Neuron (in vitro differentiated cells): ENCODE results near the gene EVC.
"Not testable (repeated sequence)": the region's sequence is repeated elsewhere in the genome, so short reads cannot be mapped to it uniquely, and the experiment has no call there.

Experiments
- H2AFZ ChIP-seq: one replicate; pipeline ENCODE4 v1.6.1; 2013; ENCODE audit warnings: low read depth, mild to moderate bottlenecking, inconsistent platforms, low read length, moderate library complexity
- H3K27me3 ChIP-seq: one replicate; pipeline ENCODE4 v1.6.1; 2013; ENCODE audit warnings: low read length; ENCODE audit not compliant: insufficient read depth
- H3K36me3 ChIP-seq: one replicate; pipeline ENCODE4 v1.6.1; 2013; ENCODE audit warnings: low read length; ENCODE audit not compliant: insufficient read depth
- H3K4me1 ChIP-seq: one replicate; pipeline ENCODE4 v1.6.1; 2013; ENCODE audit warnings: low read length; ENCODE audit not compliant: insufficient read depth
- H3K4me3 ChIP-seq: 2 replicates; pipeline ENCODE4 v1.5.1; 2013; ENCODE audit warnings: mild to moderate bottlenecking, low read length, moderate library complexity
- H3K9me3 ChIP-seq: one replicate; pipeline ENCODE4 v1.6.1; 2013; ENCODE audit warnings: low read length

EVC gene

DNA sequence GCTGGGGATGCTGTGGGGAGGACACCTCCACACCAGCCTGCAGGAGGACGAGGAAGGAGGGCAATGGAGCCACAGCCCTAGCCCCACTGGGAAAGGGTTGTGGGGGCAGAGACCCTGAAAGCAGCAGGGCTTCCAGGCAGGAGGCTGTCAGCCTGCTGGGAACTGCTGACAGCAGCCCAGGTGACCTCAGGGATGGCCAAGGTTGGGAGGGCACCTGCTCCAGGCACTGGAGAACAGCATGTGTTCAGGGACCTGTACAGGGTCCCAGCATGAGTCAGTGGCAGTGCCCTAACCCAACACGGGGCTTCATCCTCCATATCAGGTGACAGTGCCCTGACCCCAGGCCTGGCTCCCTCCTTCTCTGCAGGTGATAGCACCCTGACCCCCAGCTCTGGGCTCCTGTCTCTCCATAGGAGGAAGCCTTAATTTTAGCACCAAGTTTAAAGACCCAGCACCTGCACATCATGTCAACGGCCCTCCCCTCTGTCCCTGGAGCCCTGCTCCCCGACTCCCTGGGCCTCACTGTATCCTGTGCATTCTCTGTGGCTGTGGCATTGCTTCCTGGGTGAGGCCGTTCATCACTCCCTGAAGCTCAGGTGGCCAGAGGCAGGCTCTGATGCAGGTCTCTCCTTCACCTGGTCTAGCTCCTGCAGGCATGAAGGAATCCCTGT, 115.6 kb downstream of the EVC start:
- Histone ChIP-seq H3K4me3 (no peak overlapping the region), H3K4me1 (no peaks in the 10 kb centered on the region), H2AFZ (no peak overlapping the region), H3K27me3 (no peaks in the 10 kb centered on the region), H3K36me3 (peaks cover 93% of the 10 kb centered on the region), H3K9me3 (peaks cover 2% of the 10 kb centered on the region)

DNA sequence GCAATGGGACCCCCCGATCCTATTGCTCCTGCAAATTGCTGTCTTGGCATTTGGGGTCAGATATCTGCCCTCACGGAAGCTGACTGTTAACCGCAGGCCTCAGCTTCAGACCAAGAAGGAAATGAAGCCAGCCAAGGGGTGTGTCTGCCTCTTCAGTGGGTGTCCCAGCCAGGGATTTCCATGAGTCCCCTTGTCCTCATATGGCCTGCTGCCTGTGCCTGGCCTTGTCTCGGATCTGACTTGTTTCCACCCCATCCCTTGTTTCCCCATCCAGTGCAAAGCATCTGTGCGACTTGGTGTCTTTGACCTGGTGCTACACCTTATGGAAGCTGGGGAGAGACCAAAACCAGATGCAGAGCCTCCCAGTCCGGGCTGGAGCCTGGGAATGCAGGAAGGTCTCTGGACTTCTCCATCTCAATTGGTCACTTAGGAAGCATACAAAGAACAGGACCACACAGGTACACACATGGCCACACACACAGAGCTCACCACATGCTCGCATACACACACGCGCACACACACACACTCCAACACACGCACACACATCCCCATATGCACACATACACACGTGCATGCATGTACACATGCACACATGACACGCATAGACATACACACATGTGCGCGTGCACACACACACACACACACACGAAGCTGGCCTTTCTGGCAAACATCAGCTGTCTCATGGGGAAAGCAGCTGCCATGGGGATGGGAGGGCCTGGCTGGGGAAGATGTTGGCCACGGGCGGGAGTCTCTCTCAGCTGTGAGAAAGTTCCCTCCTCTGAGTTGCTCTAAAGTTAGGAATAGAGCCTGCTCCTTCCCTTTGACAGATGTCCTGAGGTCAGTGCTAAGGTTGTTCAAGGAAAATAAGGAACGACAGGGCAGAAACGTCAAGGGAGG, 116.4 kb downstream of the EVC start:
- Histone ChIP-seq H2AFZ (no peak overlapping the region), H3K4me3 (no peak overlapping the region), H3K36me3 (peaks cover 89% of the 10 kb centered on the region), H3K27me3 (no peaks in the 10 kb centered on the region), H3K9me3 (no peaks in the 10 kb centered on the region), H3K4me1 (no peaks in the 10 kb centered on the region)

DNA sequence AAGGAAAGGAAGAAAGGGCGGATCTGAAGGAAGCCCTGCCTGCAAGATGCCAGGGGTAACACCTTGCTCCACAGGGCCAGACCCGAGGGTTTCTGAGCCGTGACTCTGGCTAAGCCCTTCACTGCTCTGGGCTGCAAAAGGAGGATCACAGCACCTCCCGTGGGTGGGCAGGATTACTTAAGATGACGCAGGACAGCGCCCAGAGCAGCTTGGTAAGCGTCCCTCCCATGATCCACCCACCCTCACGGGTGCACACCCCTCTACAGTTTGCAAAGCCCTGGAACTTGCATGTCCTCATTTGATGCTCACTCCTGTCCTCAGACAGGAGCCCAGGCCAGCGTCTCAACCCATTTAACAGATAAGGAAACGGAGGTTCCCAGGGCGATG, 117.0 kb downstream of the EVC start:
- Histone ChIP-seq H3K9me3 (no peaks in the 10 kb centered on the region), H2AFZ (no peak overlapping the region), H3K4me1 (no peaks in the 10 kb centered on the region), H3K36me3 (peaks cover 90% of the 10 kb centered on the region), H3K27me3 (no peaks in the 10 kb centered on the region), H3K4me3 (no peak overlapping the region)

DNA sequence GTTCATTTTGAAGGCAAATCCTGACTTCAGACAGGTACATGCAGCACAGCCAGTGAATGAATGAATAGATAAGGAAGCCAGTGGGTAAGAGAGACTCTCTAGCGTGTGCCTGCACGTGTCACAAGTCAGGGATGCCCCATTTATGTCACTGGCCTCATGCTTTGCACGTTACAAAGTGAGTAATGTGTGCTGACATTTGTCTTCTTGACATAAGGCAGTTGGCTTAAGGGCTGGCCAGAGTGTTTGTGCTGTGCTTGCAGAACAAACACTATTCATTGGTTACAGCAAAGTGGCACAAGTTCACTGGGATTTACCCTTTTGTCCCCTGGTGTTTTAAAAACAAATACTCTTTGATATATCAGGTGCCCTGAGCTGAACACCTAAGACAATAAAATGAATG, 125.9 kb downstream of the EVC start:
- H2AFZ ChIP-seq: no peak overlapping the region
- no peaks in the 10 kb centered on the region for H3K27me3 ChIP-seq
- no peaks in the 10 kb centered on the region for H3K4me1 ChIP-seq
- H3K4me3 ChIP-seq: no peak overlapping the region
- no peaks in the 10 kb centered on the region for H3K9me3 ChIP-seq
- H3K36me3 ChIP-seq: peaks cover 86% of the 10 kb centered on the region

DNA sequence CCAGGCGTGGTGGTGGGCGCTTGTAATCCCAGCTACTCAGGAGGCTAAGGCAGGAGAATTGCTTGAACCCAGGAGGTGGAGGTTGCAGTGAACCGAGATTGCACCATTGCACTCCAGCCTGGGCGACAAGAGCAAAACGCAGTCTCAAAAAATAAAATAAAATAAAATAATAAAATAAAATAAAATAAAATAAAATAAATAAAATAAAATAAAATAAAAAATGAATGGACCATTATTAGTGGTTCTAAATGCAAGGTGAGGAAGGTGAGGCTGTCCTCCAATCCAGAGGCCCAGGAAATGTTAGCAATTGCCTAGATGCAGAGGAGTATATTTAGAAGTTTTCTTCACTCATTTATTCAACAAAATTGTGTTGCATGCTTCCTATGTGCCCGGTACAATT, 126.5 kb downstream of the EVC start:
- not testable (repeated sequence) for H2AFZ ChIP-seq, H3K9me3 ChIP-seq, H3K27me3 ChIP-seq, H3K4me3 ChIP-seq, H3K4me1 ChIP-seq
- peaks cover 86% of the 10 kb centered on the region for H3K36me3 ChIP-seq

DNA sequence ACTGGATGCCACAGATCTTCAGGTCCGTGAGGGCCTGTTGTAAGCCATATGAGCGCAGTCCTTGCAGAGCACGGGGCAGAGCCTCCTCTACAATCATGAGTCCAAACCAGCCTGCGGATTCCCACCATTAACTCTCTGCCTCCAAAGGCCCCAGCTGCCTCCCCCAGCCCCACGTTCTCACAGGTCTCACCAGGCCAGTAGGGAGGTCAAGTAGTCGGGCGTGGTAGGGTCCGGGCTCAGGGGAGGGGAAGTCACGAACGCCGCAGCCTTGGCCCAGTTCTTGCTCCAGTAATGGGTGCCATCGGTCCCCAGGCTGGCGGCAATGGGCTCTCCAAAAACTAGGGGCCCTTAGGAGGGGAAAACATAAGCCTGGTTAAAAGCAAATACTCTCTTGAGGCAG, 128.3 kb downstream of the EVC start:
- no peak overlapping the region for H3K4me3 ChIP-seq
- H3K27me3 ChIP-seq: no peaks in the 10 kb centered on the region
- H3K4me1 ChIP-seq: no peaks in the 10 kb centered on the region
- peaks cover 90% of the 10 kb centered on the region for H3K36me3 ChIP-seq
- H2AFZ ChIP-seq: no peak overlapping the region
- no peaks in the 10 kb centered on the region for H3K9me3 ChIP-seq

DNA sequence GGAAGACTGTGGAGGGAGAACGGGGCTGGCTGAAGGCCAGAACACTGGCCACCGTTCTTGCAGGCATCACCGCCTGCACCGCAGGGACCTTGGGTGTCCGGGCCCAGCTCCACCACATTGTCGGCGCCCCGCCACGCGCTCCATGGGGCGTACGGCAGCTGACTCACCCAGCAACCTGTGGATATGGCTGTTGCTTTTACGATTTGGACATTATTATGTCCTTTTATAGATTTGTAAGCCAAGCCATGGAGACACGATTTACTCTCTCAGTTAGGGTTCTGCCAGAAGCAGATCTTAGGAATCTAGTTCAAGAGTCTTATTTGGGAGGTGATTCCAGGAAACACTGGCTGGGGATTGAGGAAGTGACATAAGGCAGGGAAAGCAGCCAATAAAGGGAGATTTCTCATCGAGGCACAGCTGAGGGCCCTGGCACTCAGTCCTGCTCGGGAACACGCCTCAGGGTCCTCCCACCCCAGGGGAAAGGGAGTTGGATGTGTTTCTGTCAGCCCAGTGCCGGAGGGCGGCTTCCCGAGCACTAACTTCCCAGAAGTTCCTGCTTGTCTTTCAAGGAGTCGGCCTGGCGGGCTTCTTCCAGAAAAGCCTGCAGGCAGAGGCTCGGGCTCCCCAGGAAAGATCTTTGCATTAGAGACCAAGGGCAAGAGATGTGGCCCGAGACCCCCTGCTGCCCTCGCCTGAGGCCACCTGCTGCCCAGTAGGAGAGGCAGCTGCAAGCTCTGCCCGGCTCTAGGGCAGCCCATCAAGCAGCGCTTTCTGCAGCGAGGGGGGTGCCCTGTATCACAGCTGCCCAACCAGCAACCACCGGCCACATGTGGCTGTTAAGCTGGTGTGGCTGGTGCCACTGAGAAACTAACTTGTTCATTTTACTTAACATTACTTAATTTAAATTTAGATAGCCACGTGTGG, 129.0 kb downstream of the EVC start:
- Histone ChIP-seq H2AFZ (no peak overlapping the region), H3K4me1 (no peaks in the 10 kb centered on the region), H3K27me3 (no peaks in the 10 kb centered on the region), H3K4me3 (no peak overlapping the region), H3K9me3 (no peaks in the 10 kb centered on the region), H3K36me3 (peaks cover 90% of the 10 kb centered on the region)

DNA sequence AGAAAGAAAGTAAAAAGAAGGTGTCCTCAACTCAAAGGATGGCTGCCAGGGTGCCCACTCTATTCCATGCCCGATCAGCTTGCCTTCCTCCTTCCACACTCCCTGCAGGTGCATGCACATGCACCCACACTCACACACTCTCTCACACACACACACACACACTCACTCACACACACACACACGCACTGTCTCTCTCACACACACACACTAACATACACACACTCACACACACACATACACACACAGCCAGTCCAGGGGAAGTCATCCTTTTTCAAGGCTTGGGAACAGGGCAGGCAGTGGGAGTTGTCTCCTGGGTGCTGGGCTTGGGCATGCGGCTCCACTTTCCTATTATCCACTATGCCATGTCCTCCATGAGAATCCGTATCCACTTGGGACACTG, 131.5 kb downstream of the EVC start:
- peaks cover 88% of the 10 kb centered on the region for H3K36me3 ChIP-seq
- no peaks in the 10 kb centered on the region for H3K27me3 ChIP-seq
- no peaks in the 10 kb centered on the region for H3K4me1 ChIP-seq
- H3K9me3 ChIP-seq: no peaks in the 10 kb centered on the region
- H3K4me3 ChIP-seq: no peak overlapping the region
- no peak overlapping the region for H2AFZ ChIP-seq

DNA sequence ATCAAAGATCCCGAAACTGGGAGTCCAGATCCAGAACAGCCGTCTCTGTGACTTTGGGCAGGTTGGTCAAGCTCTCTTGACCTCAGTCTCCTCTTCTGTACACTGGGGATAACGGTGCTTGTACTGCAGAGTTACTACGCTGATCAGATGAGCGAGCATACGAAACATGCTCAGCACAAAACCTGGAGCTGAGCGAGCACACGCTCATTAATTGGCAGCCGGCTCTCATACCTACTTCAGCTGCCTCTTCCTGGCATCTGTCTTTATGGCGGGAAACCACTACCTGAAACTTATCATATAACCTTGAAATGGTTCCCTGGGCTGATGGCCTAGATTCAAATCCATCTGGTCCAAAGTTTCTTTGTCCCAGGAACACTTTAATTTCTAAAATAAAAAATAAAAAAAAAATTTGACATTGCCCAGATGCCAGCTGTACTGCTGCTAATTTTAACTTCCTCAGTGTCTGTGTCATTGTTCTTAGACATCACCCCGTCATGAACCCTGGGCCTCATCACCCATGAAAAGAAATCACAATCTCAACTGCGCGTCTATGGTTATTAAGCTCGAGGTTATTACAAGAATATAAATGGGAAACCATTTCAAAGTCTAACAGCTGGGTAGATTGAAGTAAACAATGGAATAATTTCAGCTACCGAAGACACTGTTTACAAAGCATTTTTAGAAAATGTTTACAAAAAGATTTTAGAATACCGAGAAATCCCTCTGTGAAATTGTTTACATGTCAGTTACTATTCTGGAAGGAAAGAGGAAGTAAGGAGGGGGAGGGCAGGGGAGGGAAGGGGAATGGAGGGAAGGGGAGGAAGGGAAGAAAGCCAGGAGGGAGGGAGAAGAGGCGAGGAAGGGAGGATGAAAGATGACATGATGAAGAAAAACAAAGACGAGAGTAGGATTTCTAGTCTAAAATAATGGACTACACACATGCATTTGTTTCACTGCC, 132.9 kb downstream of the EVC start:
- peaks cover 89% of the 10 kb centered on the region for H3K36me3 ChIP-seq
- H2AFZ ChIP-seq: no peak overlapping the region
- H3K4me3 ChIP-seq: no peak overlapping the region
- no peaks in the 10 kb centered on the region for H3K27me3 ChIP-seq
- H3K9me3 ChIP-seq: no peaks in the 10 kb centered on the region
- H3K4me1 ChIP-seq: no peaks in the 10 kb centered on the region

DNA sequence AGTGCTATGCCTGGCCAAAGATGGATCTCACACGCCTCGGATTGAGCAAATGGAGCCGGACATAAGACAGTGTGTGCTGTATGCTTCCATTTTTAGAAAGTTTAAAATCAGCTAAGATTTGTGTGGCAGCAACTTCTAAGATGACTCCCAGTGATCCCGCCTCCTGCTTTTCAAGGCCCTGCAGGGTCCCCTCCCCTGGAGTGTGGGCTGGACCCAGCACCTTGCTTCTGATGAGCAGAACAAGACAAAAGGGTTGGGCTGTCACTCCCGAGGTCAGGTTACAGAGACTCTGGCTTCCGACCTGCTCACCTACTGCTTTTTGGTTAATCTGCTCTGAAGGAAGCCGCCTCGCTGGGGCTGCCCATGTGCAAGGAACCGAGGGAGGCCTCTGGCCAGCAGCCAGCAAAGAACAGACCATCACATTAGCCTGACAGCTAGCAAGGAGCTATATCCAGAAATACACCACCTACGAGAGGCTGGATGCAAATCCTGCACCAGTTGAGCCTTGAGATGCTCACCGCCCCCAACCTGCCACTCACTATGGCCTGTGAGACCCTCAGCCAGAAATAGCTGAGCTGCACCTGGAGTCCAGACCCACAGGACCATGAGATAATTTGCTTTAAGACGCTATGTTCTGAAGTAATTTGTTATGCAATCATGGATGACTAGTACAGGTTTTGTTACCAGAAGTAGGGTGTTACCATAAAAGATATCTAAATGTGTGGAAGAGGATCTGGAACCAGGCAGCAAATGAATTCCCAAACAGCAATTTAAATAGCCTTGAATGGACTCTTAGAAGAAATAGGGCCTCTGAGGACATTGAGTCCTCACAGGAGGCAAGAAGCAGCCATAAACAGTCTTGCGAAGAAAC, 134.3 kb downstream of the EVC start:
- peaks cover 90% of the 10 kb centered on the region for H3K36me3 ChIP-seq
- H3K4me3 ChIP-seq: no peak overlapping the region
- H3K27me3 ChIP-seq: no peaks in the 10 kb centered on the region
- H3K4me1 ChIP-seq: no peaks in the 10 kb centered on the region
- H2AFZ ChIP-seq: no peak overlapping the region
- no peaks in the 10 kb centered on the region for H3K9me3 ChIP-seq

DNA sequence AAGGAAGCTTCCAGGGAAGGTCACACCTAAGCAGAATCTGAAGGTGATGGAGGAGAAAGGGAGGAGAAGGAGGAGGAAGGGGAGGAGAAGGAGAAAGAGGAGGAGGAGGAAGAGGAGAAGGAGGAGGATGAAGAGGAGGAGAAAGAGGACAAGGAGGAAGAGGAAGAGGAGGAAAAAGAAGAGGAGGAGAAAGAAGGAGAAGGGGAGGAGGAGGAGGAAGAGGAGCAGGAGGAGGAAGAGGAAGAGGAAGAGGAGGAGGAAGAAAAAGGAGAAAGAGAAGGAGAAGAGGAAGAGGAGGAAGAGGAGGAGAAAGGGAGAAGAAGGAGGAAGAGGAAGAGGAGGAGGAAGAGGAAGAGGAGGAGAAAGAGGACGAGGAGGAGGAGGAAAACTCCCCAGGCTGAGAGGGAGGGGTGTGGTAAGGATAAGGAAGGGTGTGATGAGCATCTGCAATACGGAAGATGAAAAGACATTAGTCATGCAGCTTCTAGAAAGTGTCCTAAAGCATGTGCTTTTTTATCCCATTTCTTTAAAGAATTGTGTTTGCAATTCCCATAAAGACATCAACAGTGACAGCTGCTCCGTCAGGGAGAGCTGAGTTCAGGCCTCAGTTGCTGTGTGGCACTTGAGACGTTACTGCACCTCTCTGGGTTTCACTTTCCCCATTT, 140.8 kb downstream of the EVC start:
- H2AFZ ChIP-seq: no peak overlapping the region
- H3K4me3 ChIP-seq: no peak overlapping the region
- no peaks in the 10 kb centered on the region for H3K9me3 ChIP-seq
- peaks cover 5% of the 10 kb centered on the region for H3K4me1 ChIP-seq
- H3K36me3 ChIP-seq: peaks cover 91% of the 10 kb centered on the region
- H3K27me3 ChIP-seq: no peaks in the 10 kb centered on the region
